Mesenchymal stem cell (in vitro differentiated cells and primary cell): ENCODE data around the gene TEKT4.
"Not testable (repeated sequence)": the region's sequence is repeated elsewhere in the genome, so short reads cannot be mapped to it uniquely, and the experiment has no call there.

ENCODE experiments used
- DNase-seq: peaks from one replicate; pipeline ENCODE4 v3.0.0-alpha.2; 2013
- H2AFZ ChIP-seq: one replicate; pipeline ENCODE4 v1.6.1; 2013; ENCODE audit warnings: low read depth, mild to moderate bottlenecking, control low read depth, inconsistent platforms, low read length, moderate library complexity
- H2AK5ac ChIP-seq: 2 replicates; pipeline ENCODE4 v1.6.1; 2013; ENCODE audit warnings: low read length, moderate library complexity, mild to moderate bottlenecking, inconsistent platforms; ENCODE audit not compliant: severe bottlenecking
- H2BK120ac ChIP-seq: one replicate; pipeline ENCODE4 v1.6.1; 2013; ENCODE audit warnings: low read depth, mild to moderate bottlenecking, inconsistent platforms, low read length, moderate library complexity
- H2BK12ac ChIP-seq, 2 experiments: one replicate each; pipeline ENCODE4 v1.6.1; 2013; ENCODE audit warnings: inconsistent platforms in 2 of 2, low read length in 2 of 2, mild to moderate bottlenecking in 2 of 2, moderate library complexity in 2 of 2, control low read depth in 1 of 2
- H2BK15ac ChIP-seq: one replicate; pipeline ENCODE4 v1.6.1; 2013; ENCODE audit warnings: mild to moderate bottlenecking, low read depth, inconsistent platforms; ENCODE audit not compliant: poor library complexity, severe bottlenecking
- H2BK5ac ChIP-seq: 2 replicates; pipeline ENCODE4 v1.6.1; 2013; ENCODE audit warnings: low read depth, mild to moderate bottlenecking, low read length, control low read depth, inconsistent platforms; ENCODE audit not compliant: poor library complexity, severe bottlenecking
- H3K14ac ChIP-seq, 2 experiments: one replicate each; pipeline ENCODE4 v1.6.1; 2013; ENCODE audit warnings: inconsistent platforms in 2 of 2, low read length in 2 of 2, control low read depth in 1 of 2, mild to moderate bottlenecking in 1 of 2, moderate library complexity in 1 of 2
- H3K18ac ChIP-seq, 2 experiments: one replicate each; pipeline ENCODE4 v1.6.1; 2013; ENCODE audit warnings: inconsistent platforms in 2 of 2, low read length in 2 of 2, control low read depth in 1 of 2, low read depth in 1 of 2, mild to moderate bottlenecking in 1 of 2
- H3K23ac ChIP-seq, 2 experiments: one replicate each; pipeline ENCODE4 v1.6.1; 2013; ENCODE audit warnings: inconsistent platforms in 2 of 2, low read length in 2 of 2, mild to moderate bottlenecking in 2 of 2, moderate library complexity in 2 of 2, control low read depth in 1 of 2
- H3K27ac ChIP-seq: 2 replicates; pipeline ENCODE4 v1.5.1; 2013; ENCODE audit warnings: mild to moderate bottlenecking, moderate library complexity, low read length, control low read depth, inconsistent platforms; ENCODE audit not compliant: poor library complexity, severe bottlenecking
- H3K27me3 ChIP-seq, 2 experiments: 2 replicates each; pipeline versions ENCODE4 v1.6.1 to v1.7.0; 2013; ENCODE audit warnings: low read length in 2 of 2, mild to moderate bottlenecking in 2 of 2, moderate library complexity in 2 of 2, control low read depth in 1 of 2, inconsistent platforms in 1 of 2; ENCODE audit not compliant: control insufficient read depth in 1 of 2, insufficient read depth in 1 of 2
- H3K36me3 ChIP-seq, 2 experiments: 2 replicates each; pipeline versions ENCODE4 v1.6.1 to v1.7.0; 2013; ENCODE audit warnings: low read length in 2 of 2, control low read depth in 1 of 2, inconsistent platforms in 1 of 2, low read depth in 1 of 2, mild to moderate bottlenecking in 1 of 2; ENCODE audit not compliant: insufficient read depth in 2 of 2, control insufficient read depth in 1 of 2
- H3K4ac ChIP-seq, 2 experiments: one replicate each; pipeline ENCODE4 v1.6.1; 2013; ENCODE audit warnings: inconsistent platforms in 2 of 2, low read length in 2 of 2, mild to moderate bottlenecking in 2 of 2, moderate library complexity in 2 of 2, control low read depth in 1 of 2, low read depth in 1 of 2
- H3K4me1 ChIP-seq: 2 replicates; pipeline ENCODE4 v1.6.1; 2013; ENCODE audit warnings: low read depth, low read length, control low read depth; ENCODE audit not compliant: control insufficient read depth, insufficient read depth
- H3K4me2 ChIP-seq: 2 replicates; pipeline ENCODE4 v1.6.1; 2013; ENCODE audit warnings: low read length, mild to moderate bottlenecking, inconsistent platforms; ENCODE audit not compliant: poor library complexity, severe bottlenecking
- H3K4me3 ChIP-seq, 2 experiments: 2 replicates each; pipeline versions ENCODE4 v1.5.1 to v1.7.0; 2013; ENCODE audit warnings: low read length in 2 of 2, mild to moderate bottlenecking in 2 of 2, control low read depth in 1 of 2, low read depth in 1 of 2; ENCODE audit not compliant: insufficient read depth in 1 of 2
- H3K79me1 ChIP-seq: replicated peaks from 2 replicates; pipeline ENCODE4 v1.6.1; 2013; ENCODE audit warnings: mild to moderate bottlenecking, control low read depth, low read length, inconsistent platforms; ENCODE audit not compliant: poor library complexity, severe bottlenecking
- H3K9ac ChIP-seq: 2 replicates; pipeline ENCODE4 v1.7.0; 2013; ENCODE audit warnings: mild to moderate bottlenecking, low read length, moderate library complexity
- H3K9me3 ChIP-seq: 2 replicates; pipeline ENCODE4 v1.7.0; 2013; ENCODE audit warnings: mild to moderate bottlenecking, low read length; ENCODE audit not compliant: control insufficient read depth
- H4K8ac ChIP-seq: one replicate; pipeline ENCODE4 v1.6.1; 2013; ENCODE audit warnings: inconsistent platforms, mild to moderate bottlenecking, low read length, moderate library complexity
- H4K91ac ChIP-seq: one replicate; pipeline ENCODE4 v1.6.1; 2013; ENCODE audit warnings: mild to moderate bottlenecking, low read length, inconsistent platforms
- WGBS: methylation state at CpG from one replicate; pipeline ENCODE4 v1.1.7; 2013; ENCODE audit warnings: mixed read lengths; 5-methylcytosine and 5-hydroxymethylcytosine counted together

The TEKT4 gene

GRCh38 chr2:94881070-94881469 is 9.8 kb downstream of the TEKT4 start:
- Histone ChIP-seq H3K18ac (no peak overlapping the region), H4K8ac (no peak overlapping the region), H3K14ac (no peak overlapping the region), H3K9me3 (peaks cover 4% of the 10 kb centered on the region), H2AK5ac (no peak overlapping the region), H3K4me2 (no peak overlapping the region), H3K9ac (no peak overlapping the region), H2BK120ac (no peak overlapping the region), H3K4ac (no peak overlapping the region), H2AFZ (no peak overlapping the region), H3K4me3 (no peak overlapping the region), H3K4me1 (no peaks in the 10 kb centered on the region), H2BK5ac (no peak overlapping the region), H4K91ac (no peak overlapping the region), H3K27ac (no peak overlapping the region), H3K36me3 (no peaks in the 10 kb centered on the region), H2BK12ac (no peak overlapping the region), H3K79me1 (no peaks in the 10 kb centered on the region), H3K23ac (no peak overlapping the region), H3K27me3 (peaks cover 0 to 2% of the 10 kb centered on the region in 2 experiments), H2BK15ac (no peak overlapping the region)
- DNase-seq: no peak
- 76% methylated on average over 6 of the region's 6 CpGs for WGBS

- Histone ChIP-seq H2AK5ac (no peak overlapping the region), H3K4me3 (no peak overlapping the region), H4K8ac (no peak overlapping the region), H3K27ac (no peak overlapping the region), H3K23ac (no peak overlapping the region), H3K4me2 (no peak overlapping the region), H3K4ac (no peak overlapping the region), H3K36me3 (no peaks in the 10 kb centered on the region), H4K91ac (no peak overlapping the region), H2BK5ac (no peak overlapping the region), H2AFZ (no peak overlapping the region), H3K18ac (no peak overlapping the region), H2BK15ac (no peak overlapping the region), H3K4me1 (no peaks in the 10 kb centered on the region), H2BK120ac (no peak overlapping the region), H3K9ac (no peak overlapping the region), H2BK12ac (no peak overlapping the region), H3K27me3 (peaks cover 0 to 8% of the 10 kb centered on the region in 2 experiments), H3K79me1 (no peaks in the 10 kb centered on the region), H3K9me3 (no peaks in the 10 kb centered on the region), H3K14ac (no peak overlapping the region)
- WGBS: 55% methylated on average over 4 of the region's 4 CpGs
- no peak for DNase-seq
Measured at GRCh38 chr2:94890234-94890633, 19.0 kb downstream of the TEKT4 start.

- H3K14ac ChIP-seq, H2BK5ac ChIP-seq, H2BK12ac ChIP-seq, H3K4ac ChIP-seq, H4K8ac ChIP-seq, H2AFZ ChIP-seq, H3K9ac ChIP-seq, H3K4me3 ChIP-seq, H3K4me1 ChIP-seq, H3K36me3 ChIP-seq, H2AK5ac ChIP-seq, H3K23ac ChIP-seq, H3K4me2 ChIP-seq, H3K27me3 ChIP-seq, H3K27ac ChIP-seq, H3K18ac ChIP-seq, H3K9me3 ChIP-seq, DNase-seq, H4K91ac ChIP-seq, H2BK120ac ChIP-seq, H2BK15ac ChIP-seq, H3K79me1 ChIP-seq: not testable (repeated sequence)
- WGBS: 73% methylated on average over 7 of the region's 7 CpGs
Measured at GRCh38 chr2:94895273-94895672, 24.0 kb downstream of the TEKT4 start.

- DNase-seq, H2AK5ac ChIP-seq, H2BK120ac ChIP-seq, H3K9me3 ChIP-seq, H3K4me2 ChIP-seq, H2BK12ac ChIP-seq, H3K9ac ChIP-seq, H3K14ac ChIP-seq, H2BK15ac ChIP-seq, H4K91ac ChIP-seq, H3K4me1 ChIP-seq, H2AFZ ChIP-seq, H3K79me1 ChIP-seq, H3K4me3 ChIP-seq, H3K27me3 ChIP-seq, H4K8ac ChIP-seq, H3K4ac ChIP-seq, H3K18ac ChIP-seq, H3K23ac ChIP-seq, H2BK5ac ChIP-seq, H3K36me3 ChIP-seq, H3K27ac ChIP-seq: not testable (repeated sequence)
- WGBS: 70% methylated on average over 4 of the region's 4 CpGs
Measured at GRCh38 chr2:94906976-94907375, 35.7 kb downstream of the TEKT4 start.
